LoVo (cell line): ENCODE data around the gene HSD17B12.
"Not testable (repeated sequence)": the region's sequence is repeated elsewhere in the genome, so short reads cannot be mapped to it uniquely, and the experiment has no call there.

Source experiments
- DNase-seq: peaks from one replicate; pipeline ENCODE4 v3.0.0-alpha.2; 2016; ENCODE audit warnings: low spot score

Gene HSD17B12

GRCh38 chr11:43747130-43747802 is 66.7 kb downstream of the HSD17B12 start:
- DNase-seq, result no peak

- DNase-seq, result no peak
Observed at GRCh38 chr11:43748095-43748494, 67.6 kb downstream of the HSD17B12 start.

- DNase-seq, result no peak
Observed at GRCh38 chr11:43751726-43752125, 71.2 kb downstream of the HSD17B12 start.

GRCh38 chr11:43756575-43756974 is 76.0 kb downstream of the HSD17B12 start:
- no peak for DNase-seq

GRCh38 chr11:43758927-43759326 is 78.4 kb downstream of the HSD17B12 start:
- no peak for DNase-seq

- DNase-seq, result no peak
Observed at GRCh38 chr11:43760902-43761301, 80.4 kb downstream of the HSD17B12 start.

GRCh38 chr11:43765194-43765593 is 84.7 kb downstream of the HSD17B12 start:
- DNase-seq, result no peak

GRCh38 chr11:43768654-43769053 is 88.1 kb downstream of the HSD17B12 start:
- not testable (repeated sequence) for DNase-seq

- DNase-seq, result no peak
Observed at GRCh38 chr11:43770173-43770572, 89.6 kb downstream of the HSD17B12 start.

- DNase-seq, result no peak
Observed at GRCh38 chr11:43772733-43773132, 92.2 kb downstream of the HSD17B12 start.

GRCh38 chr11:43774786-43775185 is 94.2 kb downstream of the HSD17B12 start:
- DNase-seq, result no peak

- no peak for DNase-seq
Observed at GRCh38 chr11:43779306-43779705, 98.8 kb downstream of the HSD17B12 start.

- DNase-seq, result no peak
Observed at GRCh38 chr11:43784301-43784700, 103.8 kb downstream of the HSD17B12 start.

GRCh38 chr11:43784866-43785265 is 104.3 kb downstream of the HSD17B12 start:
- DNase-seq, result no peak

- no peak for DNase-seq
Observed at GRCh38 chr11:43785318-43785717, 104.8 kb downstream of the HSD17B12 start.

- no peak for DNase-seq
Observed at GRCh38 chr11:43786016-43786415, 105.5 kb downstream of the HSD17B12 start.

- DNase-seq, result no peak
Observed at GRCh38 chr11:43787824-43788223, 107.3 kb downstream of the HSD17B12 start.

- DNase-seq, result no peak
Observed at GRCh38 chr11:43788421-43788820, 107.9 kb downstream of the HSD17B12 start.

- DNase-seq, result no peak
Observed at GRCh38 chr11:43789700-43790443, 109.3 kb downstream of the HSD17B12 start.

- no peak for DNase-seq
Observed at GRCh38 chr11:43790444-43790794, 109.9 kb downstream of the HSD17B12 start.

- no peak for DNase-seq
Observed at GRCh38 chr11:43797337-43797736, 116.8 kb downstream of the HSD17B12 start.

- no peak for DNase-seq
Observed at GRCh38 chr11:43797866-43798265, 117.3 kb downstream of the HSD17B12 start.

- no peak for DNase-seq
Observed at GRCh38 chr11:43802509-43802908, 122.0 kb downstream of the HSD17B12 start.

GRCh38 chr11:43803766-43804165 is 123.2 kb downstream of the HSD17B12 start:
- DNase-seq, result no peak
